K562 (cell line): Measurements from ENCODE around the gene UBAC2. TPM values are rescaled to one million over a fixed set of nuclear protein-coding genes. Genes with fewer than 3 reads are reported as not detected.

ENCODE experiments used
- ATAC-seq: fragments of 200-7000 bp; cut with Tn5 transposase; 3 replicates; pipeline ENCODE4 v1.9.1; 2020; ENCODE audit warnings: moderate library complexity
- BruUV-seq: library from RNA; stranded (reverse); fragments of 400-500 nt; replicated peaks from 2 replicates; lab custom pipeline; 2021; lab: Mats Ljungman, UMichigan
- CTCF ChIA-PET: fragments of 300-600 bp; formaldehyde crosslinking; extraction: SDS; loops from one replicate; lab custom pipeline; 2021; ENCODE audit warnings: low intra/inter-chr PET ratio; lab: Yijun Ruan, JAX
- POLR2A ChIA-PET: fragments of 300-600, 350-650 bp; sonication (Branson Sonifier 250); formaldehyde crosslinking; extraction: SDS; loops from one replicate; lab custom pipeline; 2021; ENCODE audit warnings: antibody characterized with exemption, inconsistent platforms; lab: Yijun Ruan, JAX
- DNase-seq, 4 experiments: peaks; one replicate each; pipeline versions ENCODE4 v3.0.0 to v3.0.0-alpha.2; 2011 to 2018; ENCODE audit warnings: low spot score in 3 of 4, mixed read lengths in 3 of 4; ENCODE audit errors: extremely low read depth in 1 of 4
- FAIRE-seq: peaks from 2 replicates; lab custom pipeline; 2011; peaks lifted over from hg19 to GRCh38; lab: Jason Lieb, UNC
- H2AFZ ChIP-seq: 2 replicates; pipeline ENCODE4 v1.6.0; 2011; ENCODE audit warnings: low read depth, low read length, control low read depth, inconsistent platforms
- H3K27ac ChIP-seq: fragments of 200-600 bp; 3 replicates; pipeline ENCODE4 v1.8.0; 2011; ENCODE audit warnings: low read depth, mild to moderate bottlenecking, control low read depth, inconsistent platforms, low read length, moderate library complexity, mixed read lengths; ENCODE audit errors: extremely low read depth
- H3K27me3 ChIP-seq, 2 experiments: fragments of 300-600 bp in 1 of 2; 2 replicates in 1 of 2; 3 replicates in 1 of 2; pipeline versions ENCODE4 v1.6.0 to v1.8.0; 2011; ENCODE audit warnings: inconsistent platforms in 2 of 2, low read length in 2 of 2, mild to moderate bottlenecking in 1 of 2, mixed read lengths in 1 of 2, moderate library complexity in 1 of 2; ENCODE audit not compliant: control insufficient read depth in 2 of 2, insufficient read depth in 2 of 2
- H3K36me3 ChIP-seq: fragments of 300-600 bp; 3 replicates; pipeline ENCODE4 v1.8.0; 2011; ENCODE audit warnings: mild to moderate bottlenecking, low read length, inconsistent platforms; ENCODE audit not compliant: control insufficient read depth, insufficient read depth
- H3K4me1 ChIP-seq, 2 experiments: fragments of 200-600 bp in 1 of 2; replicated peaks in 1 of 2; 2 replicates in 1 of 2; 3 replicates in 1 of 2; pipeline versions ENCODE4 v1.5.1 to v1.8.0; 2011; ENCODE audit warnings: inconsistent platforms in 2 of 2, low read length in 2 of 2, mild to moderate bottlenecking in 1 of 2, mixed read lengths in 1 of 2, moderate library complexity in 1 of 2; ENCODE audit not compliant: control insufficient read depth in 2 of 2, insufficient read depth in 2 of 2
- H3K4me2 ChIP-seq: 2 replicates; pipeline ENCODE4 v1.6.1; 2011; ENCODE audit warnings: low read length, control low read depth, inconsistent platforms, mixed read lengths; ENCODE audit not compliant: insufficient read depth
- H3K4me3 ChIP-seq: fragments of 200-600 bp; sonication (generic), shearing (Covaris generic); 2 replicates; pipeline ENCODE4 v1.5.1; 2016; ENCODE audit warnings: control low read depth, inconsistent platforms
- H3K79me2 ChIP-seq: fragments of 200-600 bp; 3 replicates; pipeline ENCODE4 v1.8.0; 2011; ENCODE audit warnings: low read length, inconsistent platforms; ENCODE audit not compliant: control insufficient read depth, insufficient read depth
- H3K9ac ChIP-seq, 2 experiments: 2 replicates each; pipeline versions ENCODE4 v1.6.0 to v1.6.1; 2011; ENCODE audit warnings: low read depth in 2 of 2, low read length in 2 of 2, control low read depth in 1 of 2, inconsistent platforms in 1 of 2, mild to moderate bottlenecking in 1 of 2, mixed read lengths in 1 of 2; ENCODE audit not compliant: insufficient read depth in 1 of 2
- H3K9me1 ChIP-seq: one replicate; pipeline ENCODE4 v1.6.0; 2011; ENCODE audit warnings: inconsistent platforms, mild to moderate bottlenecking, low read length, moderate library complexity; ENCODE audit not compliant: control insufficient read depth, insufficient read depth
- H3K9me3 ChIP-seq: replicated peaks from 2 replicates; pipeline ENCODE4 v1.5.1; 2011; ENCODE audit warnings: low read depth, low read length, inconsistent platforms; ENCODE audit not compliant: control insufficient read depth, insufficient read depth
- H4K20me1 ChIP-seq: replicated peaks from 2 replicates; pipeline ENCODE4 v1.6.1; 2011; ENCODE audit warnings: low read length, inconsistent platforms, mixed read lengths; ENCODE audit not compliant: control insufficient read depth, insufficient read depth
- BDP1 ChIP-seq: IDR thresholded peaks from 3 replicates; pipeline ENCODE4 v1.6.1; 2011; ENCODE audit not compliant: insufficient read length, insufficient read depth
- CBFA2T2 ChIP-seq: fragments of 450-650 bp; conservative IDR thresholded peaks from 2 replicates; pipeline ENCODE4 v1.6.1; 2017; ENCODE audit warnings: mild to moderate bottlenecking
- ETS1 ChIP-seq: conservative IDR thresholded peaks from 2 replicates; pipeline ENCODE4 v1.6.1; 2011; ENCODE audit warnings: low read depth, mild to moderate bottlenecking, low read length; ENCODE audit not compliant: control insufficient read depth
- GABPB1 ChIP-seq: sonication (generic); formaldehyde crosslinking; IDR thresholded peaks from 2 replicates; pipeline ENCODE4 v1.8.0; 2022; ENCODE audit warnings: mild to moderate bottlenecking, missing genetic modification reagents
- NFXL1 ChIP-seq: fragments of 450-650 bp; formaldehyde crosslinking; IDR thresholded peaks from 2 replicates; pipeline ENCODE4 v1.4.0; 2021; ENCODE audit warnings: mild to moderate bottlenecking
- RBM34 ChIP-seq: fragments of 200-400 bp; formaldehyde crosslinking; IDR thresholded peaks from 2 replicates; pipeline ENCODE4 v1.6.1; 2018; ENCODE audit warnings: low read length, borderline replicate concordance; ENCODE audit not compliant: insufficient read depth
- SNAPC5 ChIP-seq: fragments of 250-450 bp; sonication (Bioruptor Pico); IDR thresholded peaks from 2 replicates; pipeline ENCODE4 v1.8.0; 2021; ENCODE audit warnings: moderate library complexity, mild to moderate bottlenecking, inconsistent platforms
- U2AF2 ChIP-seq: fragments of 200-400 bp; formaldehyde crosslinking; optimal IDR thresholded peaks from 2 replicates; pipeline ENCODE3; 2017; ENCODE audit warnings: low read depth, mild to moderate bottlenecking, low read length
- ZBED1 ChIP-seq: IDR thresholded peaks from 2 replicates; pipeline ENCODE4 v1.6.1; 2014
- ZNF212 ChIP-seq: fragments of 450-650 bp; formaldehyde crosslinking; IDR thresholded peaks from 2 replicates; pipeline ENCODE4 v1.4.0; 2020; ENCODE audit warnings: mild to moderate bottlenecking
- ZNF232 ChIP-seq: sonication (generic); formaldehyde crosslinking; IDR thresholded peaks from 2 replicates; pipeline ENCODE4 v1.8.0; 2022; ENCODE audit warnings: mild to moderate bottlenecking, missing genetic modification reagents
- WGBS: fragments of 100-300 bp; shearing (Covaris generic); methylation state at CpG from one replicate; pipeline ENCODE4 v1.1.6; 2016; ENCODE audit warnings: low coverage, mixed read lengths; ENCODE audit not compliant: insufficient coverage; ENCODE audit errors: missing lambda C conversion rate; 5-methylcytosine and 5-hydroxymethylcytosine counted together
- in situ Hi-C: fragments of 300-500 bp; cut with MboI; formaldehyde crosslinking; loops from 4 replicates; pipeline ENCODE4 v1.15.0; 2018; ENCODE audit warnings: inconsistent platforms, mixed read lengths
- intact Hi-C: fragments of 100-400 bp; cut with micrococcal nuclease; formaldehyde crosslinking; loops from 2 replicates; pipeline ENCODE4 v1.14.2; 2022
- polyA plus RNA-seq, 8 experiments: library from polyadenylated mRNA; depleted of rRNA in 4 of 8; stranded (reverse) in 5 of 8; unstranded in 3 of 8; fragments of >200 nt; fragmentation: Nextera tagmentation in 2 of 8; fragmentation: Illumina TruSeq in 1 of 8; extraction: Ambion mirVana in 2 of 8; extraction: Trizol in 1 of 8; gene quantifications; 2 replicates each; pipeline versions ENCODE4 v1.2.1 to v1.2.3, GENCODE V29; 2011 to 2014; ENCODE audit warnings: inconsistent platforms in 1 of 8, missing spikeins in 1 of 8
- total RNA-seq, 7 experiments: library from RNA; depleted of rRNA in 6 of 7; stranded (reverse); fragments of >200 nt in 6 of 7; fragmentation: Illumina TruSeq in 2 of 7; extraction: Trizol in 2 of 7; gene quantifications; 2 replicates each; pipeline versions ENCODE4 v1.2.1 to v1.2.3, GENCODE V29; 2011 to 2021; ENCODE audit warnings: low replicate concordance in 1 of 7

The UBAC2 gene
- total and polyA plus RNA-seq, 9 of the 15 experiments (the other 6 are each of a cell fraction or from before 2014, with no cell fraction given): 6.0 to 84.1 (median 32.3) TPM

- FAIRE-seq: no peak
- BruUV-seq: no TSS peak
Measured at GRCh38 chr13:99173606-99174005, 27.0 kb upstream of the UBAC2 start.

More at GRCh38 chr13:99173606-99174005, 27.0 kb upstream of the UBAC2 start:
- Histone ChIP-seq H3K9ac (no peak overlapping the region), H3K4me3 (no peak overlapping the region), H3K9me3 (no peaks in the 10 kb centered on the region)
- POLR2A ChIA-PET: no interaction called here
- TF ChIP-seq RBM34: no peak
- TF ChIP-seq CBFA2T2: no peak
- TF ChIP-seq ZNF232 (CRISPR knock-in tag): no peak
- no peak for TF ChIP-seq BDP1
- TF ChIP-seq ETS1: no peak
- no peak for TF ChIP-seq ZBED1
- no peak for TF ChIP-seq ZNF212 (CRISPR knock-in tag)
- no peak for TF ChIP-seq SNAPC5 (CRISPR knock-in tag)
- TF ChIP-seq GABPB1 (CRISPR knock-in tag): no peak
- no peak for TF ChIP-seq U2AF2
- TF ChIP-seq NFXL1 (CRISPR knock-in tag): no peak
- TF ChIP-seq, all 486 proteins: peak for 0
- CTCF ChIA-PET: no interaction called here
- no peak for DNase-seq
- Histone ChIP-seq H4K20me1 (no peaks in the 10 kb centered on the region), H3K4me2 (no peak overlapping the region), H3K79me2 (no peaks in the 10 kb centered on the region), H3K9me1 (no peaks in the 10 kb centered on the region), H3K36me3 (no peaks in the 10 kb centered on the region), H3K27ac (no peak overlapping the region), H3K27me3 (no peaks in the 10 kb centered on the region), H3K4me1 (peaks cover 0 to 4% of the 10 kb centered on the region in 2 experiments; a peak in 2 of 5 replicates), H2AFZ (no peak overlapping the region)
- ATAC-seq: no peak
- WGBS: 28% methylated on average over 3 of the region's 3 CpGs
- in situ Hi-C loops: loop anchor here (10.0 kb wide), 1 partner anchor 261 kb away; no protein-coding TSS in a partner anchor
- intact Hi-C loops: loop anchor here (10.0 kb wide), 1 partner anchor 211 kb away; no protein-coding TSS in a partner anchor
